ENCODE measurements around the gene SLCO2A1.

Gene SLCO2A1

GRCh38 chr3:134060561-134061385 is 31.0 kb upstream of the SLCO2A1 start:
- DNase-seq = no peak

- DNase-seq = no peak
These were observed 30.2 kb upstream of the SLCO2A1 start for GRCh38 chr3:134059671-134060560.

- no peak for DNase-seq
These were observed 29.4 kb upstream of the SLCO2A1 start for GRCh38 chr3:134059035-134059601.

- DNase-seq = no peak
These were observed 28.0 kb upstream of the SLCO2A1 start for GRCh38 chr3:134057654-134058110.

GRCh38 chr3:134057006-134057653 is 27.4 kb upstream of the SLCO2A1 start:
- no peak for DNase-seq

- DNase-seq = no peak
These were observed 26.8 kb upstream of the SLCO2A1 start for GRCh38 chr3:134056464-134056891.

- DNase-seq = no peak
These were observed 25.9 kb upstream of the SLCO2A1 start for GRCh38 chr3:134055661-134056060.

GRCh38 chr3:134054881-134055280 is 25.2 kb upstream of the SLCO2A1 start:
- no peak for DNase-seq

- no peak for DNase-seq
These were observed 24.5 kb upstream of the SLCO2A1 start for GRCh38 chr3:134054231-134054630.

GRCh38 chr3:134052370-134052769 is 22.6 kb upstream of the SLCO2A1 start:
- DNase-seq = no peak

GRCh38 chr3:134049676-134050075 is 20.0 kb upstream of the SLCO2A1 start:
- no peak for DNase-seq

GRCh38 chr3:134048278-134048996 is 18.7 kb upstream of the SLCO2A1 start:
- no peak for DNase-seq

- DNase-seq = no peak
These were observed 14.7 kb upstream of the SLCO2A1 start for GRCh38 chr3:134044459-134044858.

GRCh38 chr3:134040066-134040465 is 10.3 kb upstream of the SLCO2A1 start:
- DNase-seq = no peak

- DNase-seq = no peak
These were observed 9.6 kb upstream of the SLCO2A1 start for GRCh38 chr3:134039161-134039862.

GRCh38 chr3:134038716-134039115 is 9.0 kb upstream of the SLCO2A1 start:
- DNase-seq = no peak

- no peak for DNase-seq
These were observed 8.4 kb upstream of the SLCO2A1 start for GRCh38 chr3:134038071-134038491.

- no peak for DNase-seq
These were observed 7.4 kb upstream of the SLCO2A1 start for GRCh38 chr3:134037168-134037567.

GRCh38 chr3:134036291-134036690 is 6.6 kb upstream of the SLCO2A1 start:
- DNase-seq = no peak

GRCh38 chr3:134035836-134036235 is 6.1 kb upstream of the SLCO2A1 start:
- no peak for DNase-seq

GRCh38 chr3:134034005-134034785 is 4.5 kb upstream of the SLCO2A1 start:
- DNase-seq = no peak

All from CD4-positive, alpha-beta T cell treated with Interleukin-15 for 1 hour (primary cell).